PFSK-1 (cell line): ENCODE results near the gene ELL.

Source experiments
- FOXP2 ChIP-seq: optimal IDR thresholded peaks from 2 replicates; pipeline ENCODE3; 2011; ENCODE audit warnings: borderline replicate concordance, control low read depth, inconsistent platforms; ENCODE audit not compliant: insufficient read depth; ENCODE audit errors: extremely low read length, extremely low read depth
- POLR2AphosphoS5 ChIP-seq: IDR thresholded peaks from 2 replicates; pipeline ENCODE4 v1.6.1; 2012; ENCODE audit warnings: low read depth, mild to moderate bottlenecking, control low read depth, low read length, moderate library complexity
- TAF1 ChIP-seq: IDR thresholded peaks from 2 replicates; pipeline ENCODE4 v1.6.1; 2012; ENCODE audit warnings: low read length, control low read depth, borderline replicate concordance; ENCODE audit not compliant: insufficient read depth
- TF ChIP-seq, protein P1 (sequence below), 2 experiments: IDR thresholded peaks; 2 replicates each; pipeline versions ENCODE4 v1.6.1 to v1.8.0; 2011 to 2012; ENCODE audit warnings: low read depth in 2 of 2, low read length in 2 of 2, control low read depth in 1 of 2, inconsistent platforms in 1 of 2, mild to moderate bottlenecking in 1 of 2, moderate library complexity in 1 of 2; ENCODE audit not compliant: insufficient read depth in 1 of 2

DNA sequence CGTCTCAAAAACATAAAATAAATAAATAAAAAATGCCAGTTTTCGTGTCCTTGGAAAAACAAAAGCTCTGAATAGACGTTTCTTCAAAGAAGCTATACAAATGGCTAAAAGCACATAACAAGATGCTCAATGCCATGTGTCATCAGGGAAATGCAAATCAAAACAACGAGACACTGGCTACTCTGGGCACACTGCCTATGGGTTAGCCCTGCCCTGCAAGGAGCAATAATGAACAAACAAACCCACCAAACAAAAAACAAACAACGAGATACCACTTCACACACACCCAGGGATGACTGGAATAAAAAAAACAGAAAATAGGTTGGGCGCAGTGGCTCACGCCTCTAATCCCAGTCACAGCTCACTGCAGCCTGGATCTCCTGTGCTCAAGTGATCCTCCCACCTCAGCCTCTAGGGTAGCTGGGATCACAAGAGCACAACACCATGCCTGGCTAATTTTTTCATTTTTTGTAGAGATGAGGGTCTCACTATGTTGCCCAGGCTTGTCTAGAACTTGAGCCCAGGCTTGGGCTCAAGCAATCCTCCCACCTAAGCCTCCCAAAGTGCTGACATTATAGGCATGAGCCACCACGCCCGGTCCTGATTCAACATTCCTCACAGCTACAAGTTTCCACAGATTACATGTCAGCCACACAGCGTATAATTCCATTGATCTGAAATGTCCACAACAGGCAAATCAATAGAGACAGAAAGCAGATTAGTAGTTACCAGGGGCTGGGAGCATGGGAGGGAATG is 68.4 kb downstream of the ELL start:
- TF ChIP-seq, protein P1, sequence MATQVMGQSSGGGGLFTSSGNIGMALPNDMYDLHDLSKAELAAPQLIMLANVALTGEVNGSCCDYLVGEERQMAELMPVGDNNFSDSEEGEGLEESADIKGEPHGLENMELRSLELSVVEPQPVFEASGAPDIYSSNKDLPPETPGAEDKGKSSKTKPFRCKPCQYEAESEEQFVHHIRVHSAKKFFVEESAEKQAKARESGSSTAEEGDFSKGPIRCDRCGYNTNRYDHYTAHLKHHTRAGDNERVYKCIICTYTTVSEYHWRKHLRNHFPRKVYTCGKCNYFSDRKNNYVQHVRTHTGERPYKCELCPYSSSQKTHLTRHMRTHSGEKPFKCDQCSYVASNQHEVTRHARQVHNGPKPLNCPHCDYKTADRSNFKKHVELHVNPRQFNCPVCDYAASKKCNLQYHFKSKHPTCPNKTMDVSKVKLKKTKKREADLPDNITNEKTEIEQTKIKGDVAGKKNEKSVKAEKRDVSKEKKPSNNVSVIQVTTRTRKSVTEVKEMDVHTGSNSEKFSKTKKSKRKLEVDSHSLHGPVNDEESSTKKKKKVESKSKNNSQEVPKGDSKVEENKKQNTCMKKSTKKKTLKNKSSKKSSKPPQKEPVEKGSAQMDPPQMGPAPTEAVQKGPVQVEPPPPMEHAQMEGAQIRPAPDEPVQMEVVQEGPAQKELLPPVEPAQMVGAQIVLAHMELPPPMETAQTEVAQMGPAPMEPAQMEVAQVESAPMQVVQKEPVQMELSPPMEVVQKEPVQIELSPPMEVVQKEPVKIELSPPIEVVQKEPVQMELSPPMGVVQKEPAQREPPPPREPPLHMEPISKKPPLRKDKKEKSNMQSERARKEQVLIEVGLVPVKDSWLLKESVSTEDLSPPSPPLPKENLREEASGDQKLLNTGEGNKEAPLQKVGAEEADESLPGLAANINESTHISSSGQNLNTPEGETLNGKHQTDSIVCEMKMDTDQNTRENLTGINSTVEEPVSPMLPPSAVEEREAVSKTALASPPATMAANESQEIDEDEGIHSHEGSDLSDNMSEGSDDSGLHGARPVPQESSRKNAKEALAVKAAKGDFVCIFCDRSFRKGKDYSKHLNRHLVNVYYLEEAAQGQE (IDR thresholded peaks at IDR 0.05; ENCODE audit: insufficient read depth in 1 of 2, low read depth in 2 of 2, low read length in 2 of 2) = no peak
- no peak for TF ChIP-seq POLR2AphosphoS5
- no peak for TF ChIP-seq TAF1
- no peak for TF ChIP-seq FOXP2
